SJSA1 (cell line): ENCODE measurements around the gene NLN. TPM values are rescaled to one million over a fixed set of nuclear protein-coding genes. Genes with fewer than 3 reads are reported as not detected.

Source experiments
- DNase-seq, 2 experiments: peaks; one replicate each; pipeline ENCODE4 v3.0.0-alpha.2; 2015 to 2020; ENCODE audit warnings: low spot score in 2 of 2, low read depth in 1 of 2
- H3K27ac ChIP-seq: fragments of 250-450 bp; sonication (Bioruptor Pico); 2 replicates; pipeline ENCODE4 v1.5.1; 2020; ENCODE audit warnings: mild to moderate bottlenecking, moderate library complexity
- H3K27me3 ChIP-seq: fragments of 250-450 bp; sonication (Bioruptor Pico); replicated peaks from 2 replicates; pipeline ENCODE4 v1.5.1; 2020; ENCODE audit warnings: mild to moderate bottlenecking, moderate library complexity
- H3K36me3 ChIP-seq: fragments of 250-450 bp; sonication (Bioruptor Pico); 2 replicates; pipeline ENCODE4 v1.5.1; 2020; ENCODE audit warnings: mild to moderate bottlenecking
- H3K4me1 ChIP-seq: fragments of 250-450 bp; sonication (Bioruptor Pico); replicated peaks from 2 replicates; pipeline ENCODE4 v1.6.1; 2021; ENCODE audit warnings: mild to moderate bottlenecking
- H3K4me3 ChIP-seq: fragments of 250-450 bp; sonication (Bioruptor Pico); 2 replicates; pipeline ENCODE4 v1.5.1; 2020; ENCODE audit warnings: mild to moderate bottlenecking
- H3K9me3 ChIP-seq: fragments of 250-450 bp; sonication (Bioruptor Pico); replicated peaks from 2 replicates; pipeline ENCODE4 v1.5.1; 2020; ENCODE audit warnings: mild to moderate bottlenecking
- total RNA-seq: library from RNA; depleted of rRNA; stranded (reverse); fragments of >200 nt; shearing (Covaris generic); gene quantifications from 2 replicates; pipeline ENCODE4 v1.2.3, GENCODE V29; 2014; rRNA removed

Gene NLN
- total RNA-seq, 1 experiment from 2014 or later = 32.4 TPM

DNA sequence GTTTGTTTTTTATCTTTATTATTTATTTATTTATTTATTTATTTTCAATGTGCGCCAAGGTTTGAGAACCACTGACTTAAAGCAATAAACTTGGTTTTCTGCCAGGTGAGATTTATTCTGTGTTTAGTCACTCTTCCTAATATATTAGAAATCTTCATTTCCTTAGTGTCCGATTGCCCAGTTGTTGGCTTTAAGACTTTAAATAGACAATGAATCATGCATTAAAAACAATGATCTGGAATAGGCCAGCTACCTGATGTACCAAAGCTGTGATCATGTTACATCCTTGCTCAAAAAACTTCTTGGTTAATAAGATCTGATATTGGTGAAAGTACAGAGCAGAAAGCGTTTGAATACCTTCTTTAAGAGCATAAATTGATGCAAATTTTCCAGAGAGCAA, 152.2 kb downstream of the NLN start:
- Histone ChIP-seq H3K4me1 (peaks cover 32% of the 10 kb centered on the region), H3K4me3 (no peak overlapping the region), H3K36me3 (no peaks in the 10 kb centered on the region), H3K27me3 (no peaks in the 10 kb centered on the region), H3K9me3 (peaks cover 11% of the 10 kb centered on the region), H3K27ac (no peak overlapping the region)
- no peak for DNase-seq

DNA sequence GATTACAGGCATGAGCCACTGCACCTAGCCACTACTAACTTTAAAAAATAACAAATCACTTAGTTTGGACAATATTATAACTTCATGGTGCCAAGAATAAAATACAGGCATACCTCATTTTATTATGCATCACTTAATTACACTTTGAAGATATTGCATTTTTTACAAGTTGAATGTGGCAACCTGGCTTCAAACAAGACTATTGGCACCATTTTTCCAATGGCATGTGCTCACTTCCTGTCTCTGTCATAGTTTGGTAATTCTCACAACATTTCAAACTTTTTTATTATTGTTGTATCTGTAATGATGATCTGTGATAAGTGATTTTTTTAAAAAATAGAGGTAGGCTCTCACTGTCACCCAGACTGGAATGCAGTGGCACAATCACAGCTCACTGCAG, 154.5 kb downstream of the NLN start:
- Histone ChIP-seq H3K4me1 (peaks cover 24% of the 10 kb centered on the region), H3K9me3 (peaks cover 11% of the 10 kb centered on the region), H3K27me3 (no peaks in the 10 kb centered on the region), H3K36me3 (no peaks in the 10 kb centered on the region), H3K27ac (no peak overlapping the region), H3K4me3 (no peak overlapping the region)
- no peak for DNase-seq

DNA sequence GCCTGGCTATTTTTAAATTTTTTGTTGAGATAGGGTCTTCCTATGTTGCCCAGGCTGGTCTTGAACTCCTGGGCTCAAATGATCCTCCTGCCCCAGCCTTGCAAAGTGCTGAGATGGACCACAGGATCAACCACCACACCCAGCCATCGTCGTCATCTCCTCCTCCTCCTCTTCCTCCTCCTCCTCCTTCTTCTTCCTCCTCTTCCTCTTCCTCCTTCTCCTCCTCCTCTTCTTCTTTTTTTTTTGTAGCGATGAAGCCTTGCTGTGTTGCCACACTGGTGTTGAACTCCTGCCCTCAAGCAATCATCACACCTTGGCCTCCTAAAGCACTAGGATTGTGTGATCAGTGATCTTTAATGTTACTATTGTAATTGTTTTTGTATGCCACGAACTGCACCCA, 155.0 kb downstream of the NLN start:
- no peaks in the 10 kb centered on the region for H3K27me3 ChIP-seq
- DNase-seq = no peak
- H3K36me3 ChIP-seq = no peaks in the 10 kb centered on the region
- H3K27ac ChIP-seq = no peak overlapping the region
- no peak overlapping the region for H3K4me3 ChIP-seq
- H3K9me3 ChIP-seq = peaks cover 11% of the 10 kb centered on the region
- peaks cover 20% of the 10 kb centered on the region for H3K4me1 ChIP-seq

Other genes starting within 250 kb of the NLN start
- 3.5 and 4.1 TPM in 2 replicates for gene ADAMTS6, start 240.3 kb upstream of the NLN start, total RNA-seq
- 51.8 and 54.9 TPM in 2 replicates for gene CENPK, start 159.0 kb upstream of the NLN start, total RNA-seq
- 35.7 and 44.4 TPM in 2 replicates for gene PPWD1, start 158.9 kb upstream of the NLN start, total RNA-seq
- 13.5 and 14.3 TPM in 2 replicates for gene TRIM23, start 97.9 kb upstream of the NLN start, total RNA-seq
- 5.8 and 8.0 TPM in 2 replicates for gene SHLD3, start 97.2 kb upstream of the NLN start, total RNA-seq
- gene TRAPPC13, start 97.2 kb upstream of the NLN start, total RNA-seq = 19.9 and 40.2 TPM in 2 replicates
- 12.2 and 14.3 TPM in 2 replicates for gene SGTB, start 96 bp upstream of the NLN start, total RNA-seq
- 118 and 122 TPM in 2 replicates for gene ERBIN, start 204.4 kb downstream of the NLN start, total RNA-seq